Inflammatory macrophage treated with lipopolysaccharide for 4 hours (primary cell): ENCODE results near the gene TTC28.
A peak's percentile ranks its signal among the peaks of the same experiment; 100 is the strongest.

Source experiments
- DNase-seq: peaks from one replicate; pipeline ENCODE4 v3.0.0-alpha.2; 2020

The TTC28 gene

DNA sequence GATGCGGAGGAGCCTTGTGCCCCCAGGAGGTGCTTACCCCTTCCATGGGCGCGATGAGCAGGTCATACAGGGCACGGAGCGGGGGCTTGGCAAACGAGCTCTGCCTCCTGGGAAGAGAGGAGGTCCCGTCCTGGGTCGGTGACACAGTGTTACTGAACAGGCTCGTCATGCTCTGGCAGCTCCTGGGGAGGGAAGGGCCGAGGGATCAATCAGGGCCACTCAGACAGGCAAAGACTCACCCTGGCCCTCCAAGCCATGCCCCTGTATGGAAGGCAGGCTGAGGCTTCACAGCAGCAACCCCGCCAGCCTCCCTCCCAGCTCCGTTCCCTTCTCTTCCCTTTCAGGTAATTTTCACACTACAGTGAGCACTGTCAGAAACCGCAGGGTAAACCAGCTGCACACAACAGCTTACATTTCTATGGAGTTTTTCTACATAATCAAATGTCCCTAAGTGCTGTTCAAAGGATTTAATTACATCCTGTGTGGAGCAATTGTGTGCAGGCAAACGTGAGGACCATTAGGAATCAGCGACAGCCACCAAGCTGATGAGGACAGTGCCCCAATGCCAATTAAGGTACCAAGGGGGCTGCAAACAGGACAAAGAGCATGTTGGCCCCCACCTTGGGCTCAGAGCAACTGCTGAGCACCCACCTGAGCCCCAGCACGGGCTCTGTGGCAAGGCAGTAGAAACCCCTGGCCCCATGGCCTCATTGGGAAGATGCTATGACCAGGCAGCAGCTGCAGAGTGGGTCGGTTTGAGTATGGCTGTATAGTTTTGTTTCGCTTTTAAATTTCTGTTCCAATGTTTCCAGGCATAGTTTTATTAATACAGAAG lies 665.2 kb downstream of the TTC28 start:
- DNase-seq: no peak

DNA sequence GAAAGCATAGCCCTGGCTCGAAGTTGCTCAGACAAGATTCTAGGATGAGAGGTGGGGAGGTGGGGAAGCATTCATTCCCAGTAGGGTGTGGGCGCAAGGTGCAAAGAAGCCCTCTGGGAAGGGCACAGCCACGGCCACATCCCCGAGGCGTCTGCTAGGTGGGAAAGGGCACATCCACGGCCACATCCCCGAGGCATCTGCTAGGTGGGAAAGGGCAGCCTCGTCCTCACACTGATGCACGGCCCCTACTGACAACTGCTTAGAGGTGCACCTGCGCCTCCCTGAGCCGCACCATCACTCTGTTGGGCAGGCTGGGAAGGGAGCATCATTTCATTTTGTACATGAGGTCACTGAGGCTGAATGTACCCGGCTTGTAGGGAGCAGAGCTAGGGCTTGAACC lies 666.0 kb downstream of the TTC28 start:
- no peak for DNase-seq

DNA sequence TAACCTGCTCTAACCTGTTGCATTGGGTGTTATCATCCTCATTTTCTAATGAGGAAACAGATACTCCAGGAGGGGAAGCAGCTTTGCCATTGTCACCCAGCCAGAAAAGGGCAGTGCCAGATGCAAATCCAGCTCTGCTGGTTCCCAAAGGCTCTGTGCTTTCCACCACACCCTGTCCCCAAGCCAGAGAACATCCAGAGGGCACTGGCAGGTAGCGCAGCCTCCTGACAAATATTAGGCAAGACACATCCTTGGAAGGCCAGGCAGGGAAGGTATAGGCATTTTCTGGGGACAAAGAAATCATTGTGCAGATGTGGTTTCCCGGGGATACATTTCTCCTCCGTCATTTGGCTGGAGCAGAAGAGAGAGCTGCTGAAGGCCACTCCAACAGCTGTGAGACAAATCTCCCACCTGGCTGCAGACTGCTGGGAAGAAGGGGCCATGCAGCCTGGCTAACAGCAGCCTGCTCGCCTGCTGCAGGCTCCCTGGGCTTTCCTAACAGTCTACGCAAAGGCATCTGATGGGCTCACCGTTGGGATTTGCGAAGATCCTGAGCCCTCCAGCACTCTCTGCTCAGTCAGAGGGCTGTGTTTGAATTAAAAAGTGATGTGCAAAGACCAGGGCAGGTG lies 666.7 kb downstream of the TTC28 start:
- no peak for DNase-seq

DNA sequence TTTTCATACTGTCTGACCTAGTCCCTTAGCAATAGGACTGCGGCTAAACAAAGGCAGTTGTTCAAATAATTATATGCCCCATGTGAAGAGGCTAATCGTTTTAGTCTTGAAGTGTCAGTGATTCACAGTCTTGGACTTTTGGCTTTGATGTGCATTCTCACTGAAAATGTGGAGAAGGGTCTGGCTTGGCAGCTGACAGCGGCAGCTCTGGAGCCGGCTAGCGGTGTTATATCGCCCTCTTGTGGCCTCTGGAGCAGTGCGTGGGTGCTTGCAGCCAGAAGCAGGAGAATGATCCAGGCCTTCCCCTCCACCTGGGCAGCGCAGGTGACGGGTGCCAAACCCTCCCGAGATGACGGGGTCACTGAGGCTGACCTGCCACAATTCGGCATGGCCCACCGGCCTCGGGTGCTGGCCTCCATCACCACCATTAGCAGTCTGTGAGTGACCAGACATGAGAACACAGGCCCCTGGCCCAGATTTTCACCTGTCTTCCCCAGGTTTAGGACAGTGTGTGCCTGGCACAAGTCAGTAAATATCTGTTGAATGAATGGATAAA lies 670.3 kb downstream of the TTC28 start:
- peak; percentile 50 for DNase-seq

DNA sequence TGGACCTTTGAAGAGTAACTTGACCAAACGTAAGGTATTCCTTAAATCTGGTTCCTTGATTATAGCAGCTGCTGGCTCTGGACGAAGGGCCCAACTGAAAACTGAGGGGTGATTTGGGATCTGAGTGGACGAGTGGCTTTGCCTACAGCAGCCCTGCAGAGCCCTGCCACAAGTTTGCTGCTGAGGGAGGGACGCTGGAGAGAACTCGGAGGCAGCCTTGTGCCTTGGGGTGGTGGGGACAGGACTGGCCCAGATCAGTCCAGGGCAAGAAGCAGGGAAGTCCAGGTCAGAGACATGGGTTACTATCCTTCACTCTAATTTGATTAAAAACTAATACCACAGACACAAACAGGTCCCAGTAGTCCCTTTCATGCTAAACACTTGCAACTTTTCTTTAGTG lies 671.0 kb downstream of the TTC28 start:
- DNase-seq: no peak

DNA sequence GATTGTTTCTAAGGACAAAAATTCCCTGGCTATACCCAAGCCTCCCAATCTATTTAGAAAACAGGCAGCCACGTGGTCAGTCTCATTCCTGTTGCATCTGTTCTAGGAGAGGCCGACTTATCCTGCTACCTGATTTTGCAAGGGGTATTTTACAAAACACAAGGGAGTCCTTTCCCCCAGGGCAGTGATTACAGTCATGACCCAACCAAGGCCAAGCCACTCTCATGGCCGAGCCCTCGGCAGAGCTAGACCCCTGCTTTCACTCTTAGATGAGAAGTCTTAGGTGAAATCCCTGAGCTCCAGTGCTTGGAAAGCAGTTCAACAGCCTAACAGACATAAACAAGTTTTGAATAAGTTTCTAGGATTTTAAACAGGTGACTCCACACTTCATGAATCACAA lies 671.6 kb downstream of the TTC28 start:
- DNase-seq: no peak

DNA sequence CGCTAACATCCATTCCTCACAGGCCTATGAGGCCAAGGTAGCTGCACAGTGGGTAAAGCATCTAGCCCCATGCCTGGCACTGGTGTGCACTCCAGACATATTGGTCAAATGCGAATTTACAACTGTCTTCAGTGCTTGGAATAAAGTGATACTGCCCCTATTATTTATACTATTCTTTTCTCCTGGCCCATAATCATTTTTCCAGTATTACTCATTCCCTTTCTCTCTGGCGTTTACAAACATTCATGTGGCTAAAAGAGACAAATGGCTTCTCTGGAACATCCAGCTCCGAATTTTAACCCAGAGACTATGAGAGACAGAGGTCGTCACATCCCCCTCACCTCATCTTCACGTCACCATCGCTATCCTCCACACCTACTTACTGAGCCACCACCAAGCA lies 673.4 kb downstream of the TTC28 start:
- no peak for DNase-seq

DNA sequence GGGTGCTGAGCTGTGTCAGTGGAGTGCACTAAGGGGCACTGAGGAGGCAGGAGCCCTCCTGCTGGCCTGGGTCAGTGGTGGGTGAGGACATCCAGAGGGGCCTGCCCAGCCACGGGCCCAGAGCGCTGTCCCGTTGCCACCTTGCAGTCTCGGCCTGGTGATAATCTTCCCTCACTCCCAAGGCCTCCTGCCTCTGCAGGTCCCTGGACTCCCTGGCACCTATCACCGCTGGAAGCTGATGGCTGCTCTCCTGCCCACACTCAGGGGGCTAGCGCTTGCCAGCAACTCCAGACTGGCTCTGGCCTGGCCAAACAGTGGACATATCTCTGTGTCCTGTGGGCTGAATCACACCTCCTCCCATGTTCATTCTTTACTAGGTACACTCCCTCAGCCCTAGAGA lies 674.1 kb downstream of the TTC28 start:
- no peak for DNase-seq

DNA sequence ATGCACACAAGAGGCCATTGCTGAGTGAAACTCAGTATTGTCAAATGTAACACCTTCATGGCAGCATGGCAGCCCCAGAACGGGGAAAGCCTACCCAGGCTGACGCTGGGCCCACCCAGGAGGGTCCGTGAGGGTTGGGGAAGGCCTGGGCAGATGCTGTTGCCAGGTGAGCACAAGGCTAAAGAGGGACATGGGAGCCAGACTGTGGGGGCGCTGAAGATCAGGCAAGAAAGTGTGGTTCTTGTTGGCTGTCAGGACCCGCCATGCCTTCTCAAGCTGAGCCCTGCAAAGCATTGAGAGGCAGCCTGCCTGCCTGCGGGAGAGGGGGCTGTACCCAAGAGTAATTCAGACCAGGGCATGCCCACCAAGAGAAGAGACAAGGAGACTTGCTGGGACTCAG lies 675.6 kb downstream of the TTC28 start:
- no peak for DNase-seq

DNA sequence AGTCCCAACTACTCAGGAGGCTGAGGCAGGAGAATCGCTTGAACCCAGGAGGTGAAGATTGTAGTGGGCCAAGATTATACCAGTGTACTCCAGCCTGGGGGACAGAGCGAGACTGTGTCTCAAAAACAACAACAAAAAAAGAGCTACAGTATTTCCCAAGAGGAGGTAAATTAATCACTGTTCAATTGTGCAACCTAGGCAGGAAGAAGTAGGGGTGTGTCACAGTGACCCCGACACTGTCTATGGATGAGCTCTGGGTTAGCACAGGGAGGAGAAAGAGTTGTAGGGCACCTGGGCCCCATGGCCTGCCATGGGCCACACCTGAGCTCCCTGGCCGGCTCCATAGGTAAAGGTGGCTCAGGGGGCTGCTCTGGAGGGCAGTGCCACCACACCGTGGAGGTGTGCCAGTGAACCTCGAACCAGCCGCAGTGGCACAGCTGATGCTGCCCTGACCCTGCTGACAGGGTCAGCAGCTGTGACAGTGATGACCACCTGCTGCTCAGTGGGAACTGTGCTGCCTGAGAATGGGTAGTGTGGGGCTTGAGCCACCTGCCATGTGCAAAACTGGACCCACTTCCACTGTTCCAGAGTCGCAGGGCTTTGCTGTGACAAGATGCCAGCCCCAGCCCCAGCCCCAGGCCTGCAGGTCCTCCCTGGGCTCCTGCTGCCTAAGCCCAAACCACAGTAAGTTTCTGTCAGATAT lies 676.6 kb downstream of the TTC28 start:
- peak; percentile 8 for DNase-seq

DNA sequence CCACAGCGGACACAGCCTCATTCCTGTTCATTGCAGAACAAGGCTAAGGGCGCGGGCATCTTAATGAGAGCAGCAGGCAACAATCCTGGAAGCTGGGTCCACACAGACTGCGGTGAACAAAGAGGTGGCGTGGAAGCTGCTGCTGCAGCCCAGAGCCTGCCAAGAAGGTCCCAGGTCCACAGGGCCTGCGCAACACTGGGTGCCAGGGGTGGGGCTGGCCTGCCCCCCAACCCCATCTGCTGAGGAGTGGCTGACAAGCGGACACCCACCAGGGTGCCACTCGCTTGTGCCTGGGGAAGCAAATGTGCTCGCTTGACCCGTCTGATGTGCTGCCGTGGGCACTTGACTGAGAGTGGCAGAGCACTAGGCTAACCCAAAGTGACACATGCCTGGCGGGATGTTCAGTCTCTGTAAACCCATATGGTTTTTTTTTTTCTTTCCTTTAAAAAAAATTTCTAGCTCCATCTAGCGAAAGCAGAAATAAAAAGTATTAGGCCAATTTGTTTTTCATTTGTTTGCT lies 677.4 kb downstream of the TTC28 start:
- no peak for DNase-seq

DNA sequence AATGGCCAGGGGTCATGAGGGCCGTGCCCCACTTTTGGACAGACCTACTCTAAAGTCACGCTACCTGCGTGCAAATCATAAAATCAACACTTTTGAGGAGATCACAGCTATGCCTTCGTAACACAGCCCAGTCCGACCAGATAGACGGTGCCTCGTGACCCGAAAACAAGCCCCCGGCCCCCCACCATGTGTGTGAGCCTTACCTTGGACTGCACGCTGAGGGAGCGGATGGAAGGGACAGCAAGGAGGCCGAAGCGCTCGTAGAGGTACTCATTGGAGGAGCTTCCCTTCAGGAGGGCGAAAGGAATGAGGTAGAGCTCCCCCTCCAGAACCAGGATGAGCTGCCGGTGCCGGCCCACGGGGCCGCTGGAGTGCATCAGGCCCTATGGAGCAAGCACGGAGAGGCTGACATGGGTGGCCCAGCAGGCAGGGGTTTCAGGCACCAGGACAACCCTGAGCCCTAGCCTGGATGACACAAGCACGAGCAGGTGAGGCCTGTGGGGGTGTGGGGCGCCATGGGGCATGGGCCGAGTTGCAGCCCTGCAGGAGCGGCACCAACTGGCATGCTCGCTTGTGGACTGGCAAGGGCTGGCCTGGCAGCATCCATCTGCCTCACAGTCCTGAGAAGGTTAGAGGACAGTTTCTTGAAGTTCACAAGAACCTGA lies 678.3 kb downstream of the TTC28 start:
- DNase-seq: no peak

DNA sequence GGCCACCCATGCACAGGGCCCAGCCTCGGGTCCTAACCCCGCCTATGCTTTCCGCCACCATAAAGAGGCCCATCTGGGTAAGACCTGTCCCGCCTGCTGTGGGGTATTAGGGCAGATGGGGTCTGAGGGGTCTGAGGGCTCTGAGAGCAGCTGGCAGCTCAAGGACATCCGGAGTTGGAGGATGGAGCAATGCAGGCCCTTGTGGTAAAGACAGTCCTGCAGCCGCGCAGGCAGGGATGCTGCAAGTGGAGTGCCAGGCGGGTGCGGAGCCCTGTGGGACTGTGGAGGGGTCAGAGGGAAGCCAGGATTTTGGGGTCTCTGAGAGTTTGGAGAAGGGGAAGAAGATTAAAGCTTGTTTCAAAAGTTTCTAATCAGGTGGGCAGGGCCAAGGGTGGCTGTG lies 679.3 kb downstream of the TTC28 start:
- no peak for DNase-seq

DNA sequence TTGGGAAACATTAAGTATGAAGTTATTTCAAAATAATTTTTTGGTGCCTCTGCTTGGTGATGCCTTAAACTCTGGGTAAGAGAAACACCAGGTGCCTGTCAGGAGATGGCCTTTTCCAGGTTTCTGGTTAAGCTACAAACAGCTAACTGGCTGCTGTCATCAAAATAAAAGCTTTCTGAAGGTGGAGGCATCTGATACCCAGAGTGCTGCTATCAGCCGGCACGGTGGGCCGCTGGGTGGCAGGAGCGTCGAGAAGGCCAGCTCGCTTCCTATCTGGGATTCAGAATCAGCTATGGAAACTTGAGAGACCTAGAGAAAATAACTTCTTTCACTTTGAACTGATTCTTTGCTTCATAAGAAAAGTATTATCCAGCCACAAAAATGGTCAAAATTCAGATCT lies 679.8 kb downstream of the TTC28 start:
- DNase-seq: no peak

DNA sequence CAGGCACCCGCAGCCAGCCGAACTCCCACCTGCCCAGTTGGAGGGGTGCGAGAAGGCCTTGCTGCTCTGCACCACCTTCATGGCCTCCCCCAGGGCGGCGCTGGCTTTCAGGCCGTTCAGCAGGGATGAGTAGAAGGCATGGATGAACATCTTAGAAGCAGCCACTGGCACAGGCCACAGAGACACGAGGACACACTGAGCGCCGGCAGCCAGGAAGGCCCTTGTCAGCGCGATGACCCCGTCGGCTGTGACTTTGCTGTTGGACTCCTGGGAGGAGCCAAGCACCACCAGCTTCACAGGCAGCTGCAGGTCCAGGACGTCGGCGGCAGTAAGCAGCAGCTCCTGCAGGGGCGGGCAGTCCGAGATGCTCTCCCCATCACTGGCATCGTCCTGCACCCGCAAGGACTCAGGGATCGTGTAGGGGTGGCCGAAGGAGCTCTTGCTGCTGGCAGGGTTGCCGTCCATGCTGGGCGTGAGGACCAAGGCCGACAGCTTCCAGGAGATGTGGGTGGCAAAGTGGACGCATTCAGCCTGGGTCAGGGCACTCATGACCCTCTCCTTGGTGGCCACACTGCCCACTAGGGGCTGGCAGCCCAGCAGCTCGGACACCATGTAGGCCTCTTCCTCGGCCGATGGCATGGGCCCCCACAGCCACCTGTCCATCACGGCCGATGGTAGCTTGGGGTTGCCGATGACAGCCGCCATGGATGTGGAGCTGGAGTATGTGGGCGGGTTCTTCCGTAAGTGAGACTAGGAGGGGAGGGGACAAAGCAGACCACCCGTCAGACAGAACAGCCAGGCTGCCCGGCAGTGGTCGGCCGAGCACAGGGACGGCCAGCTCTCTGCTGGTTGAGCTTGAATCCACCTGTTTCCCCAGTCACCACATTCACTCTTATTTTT lies 680.9 kb downstream of the TTC28 start:
- DNase-seq: no peak

DNA sequence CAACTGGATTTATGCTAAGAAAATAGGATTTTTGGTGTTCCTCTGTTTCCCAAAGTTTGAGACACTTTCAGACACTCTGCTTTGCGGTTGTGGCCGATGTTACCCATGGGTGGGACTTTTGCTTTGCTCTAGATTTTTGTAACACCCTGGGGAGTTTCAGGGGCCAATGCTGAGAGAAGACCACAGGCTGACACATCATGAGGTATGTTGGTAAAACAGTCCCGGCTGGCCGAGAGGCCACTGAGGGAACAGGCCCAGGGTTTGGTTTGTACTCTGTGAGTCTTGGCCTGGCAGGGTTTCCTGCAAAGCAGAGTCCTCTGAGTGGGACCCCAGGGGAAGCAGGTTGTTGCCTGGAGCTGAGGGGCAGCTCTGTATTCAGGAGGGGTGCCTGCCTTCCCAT lies 682.1 kb downstream of the TTC28 start:
- no peak for DNase-seq

DNA sequence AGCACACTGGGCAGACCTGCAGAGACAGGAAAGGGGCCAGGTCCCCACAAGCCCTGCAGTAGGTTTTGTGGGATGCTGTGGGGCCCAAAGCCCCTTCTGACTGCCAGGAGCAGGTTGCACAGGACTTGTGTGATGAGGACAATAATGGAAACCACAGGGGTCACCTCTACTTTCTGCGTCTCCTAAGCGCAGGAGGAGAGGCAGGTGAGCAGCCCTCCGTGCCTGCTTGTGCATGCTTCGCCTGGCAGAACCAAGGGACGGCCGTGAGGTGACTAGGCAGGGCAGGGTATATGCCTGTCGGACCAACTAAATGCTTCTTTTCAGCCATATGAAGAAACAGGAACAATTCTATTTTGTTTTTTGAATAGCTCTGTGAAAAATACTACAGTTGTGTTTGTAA lies 682.7 kb downstream of the TTC28 start:
- DNase-seq: no peak

DNA sequence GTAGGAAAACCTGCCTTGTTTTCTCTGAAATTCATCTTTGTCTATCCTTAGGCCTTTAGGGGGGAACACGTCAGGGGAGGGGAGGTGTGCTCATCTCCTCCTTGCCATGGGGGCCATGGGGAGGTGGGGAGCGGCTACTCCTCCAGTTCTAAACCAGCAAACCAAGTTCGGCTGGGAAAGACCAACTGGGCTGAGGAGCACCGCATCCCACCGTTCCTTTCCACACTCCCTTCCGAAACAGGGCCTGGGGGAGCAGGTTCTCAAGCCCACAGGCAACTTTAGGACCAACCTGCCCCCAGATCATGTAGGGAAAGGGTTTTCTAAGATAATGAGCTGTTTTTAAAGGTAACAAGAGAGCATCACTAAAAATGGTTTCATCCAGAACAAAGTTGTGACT lies 683.1 kb downstream of the TTC28 start:
- no peak for DNase-seq

DNA sequence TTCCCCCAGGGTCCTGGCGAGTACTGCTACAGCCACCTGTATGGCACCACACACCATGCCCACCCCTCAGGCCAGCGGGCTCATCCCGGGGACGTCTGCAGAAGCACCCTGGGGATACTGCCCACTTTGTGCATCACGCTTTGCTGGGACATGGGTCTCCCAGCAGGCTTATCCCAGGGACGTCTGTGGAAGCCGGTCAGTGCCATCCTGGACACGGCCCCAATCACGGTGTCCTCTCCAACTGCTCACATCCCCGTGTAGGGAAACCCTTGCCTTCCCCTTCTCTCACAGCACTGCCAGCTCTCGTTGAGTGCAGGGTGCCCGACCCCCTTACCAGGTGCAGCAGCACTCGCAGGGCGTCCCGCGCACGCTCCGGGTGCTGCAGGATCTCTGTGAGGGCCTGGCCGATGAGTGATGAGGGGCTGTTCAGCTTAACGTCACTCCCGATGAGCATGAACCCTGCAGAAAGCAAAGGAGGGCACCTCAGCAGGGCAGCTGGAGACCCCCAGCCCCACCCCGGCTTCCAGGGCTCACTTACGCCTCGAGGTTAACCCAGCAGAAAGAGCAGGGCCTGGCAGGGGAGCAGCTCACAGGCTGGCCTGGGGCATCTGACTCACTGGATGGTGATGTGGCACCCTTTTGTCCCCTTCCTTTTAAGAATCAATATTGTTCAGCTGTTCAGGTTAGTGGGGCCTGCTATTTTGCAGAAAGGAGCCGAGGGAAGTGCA lies 683.7 kb downstream of the TTC28 start:
- no peak for DNase-seq

DNA sequence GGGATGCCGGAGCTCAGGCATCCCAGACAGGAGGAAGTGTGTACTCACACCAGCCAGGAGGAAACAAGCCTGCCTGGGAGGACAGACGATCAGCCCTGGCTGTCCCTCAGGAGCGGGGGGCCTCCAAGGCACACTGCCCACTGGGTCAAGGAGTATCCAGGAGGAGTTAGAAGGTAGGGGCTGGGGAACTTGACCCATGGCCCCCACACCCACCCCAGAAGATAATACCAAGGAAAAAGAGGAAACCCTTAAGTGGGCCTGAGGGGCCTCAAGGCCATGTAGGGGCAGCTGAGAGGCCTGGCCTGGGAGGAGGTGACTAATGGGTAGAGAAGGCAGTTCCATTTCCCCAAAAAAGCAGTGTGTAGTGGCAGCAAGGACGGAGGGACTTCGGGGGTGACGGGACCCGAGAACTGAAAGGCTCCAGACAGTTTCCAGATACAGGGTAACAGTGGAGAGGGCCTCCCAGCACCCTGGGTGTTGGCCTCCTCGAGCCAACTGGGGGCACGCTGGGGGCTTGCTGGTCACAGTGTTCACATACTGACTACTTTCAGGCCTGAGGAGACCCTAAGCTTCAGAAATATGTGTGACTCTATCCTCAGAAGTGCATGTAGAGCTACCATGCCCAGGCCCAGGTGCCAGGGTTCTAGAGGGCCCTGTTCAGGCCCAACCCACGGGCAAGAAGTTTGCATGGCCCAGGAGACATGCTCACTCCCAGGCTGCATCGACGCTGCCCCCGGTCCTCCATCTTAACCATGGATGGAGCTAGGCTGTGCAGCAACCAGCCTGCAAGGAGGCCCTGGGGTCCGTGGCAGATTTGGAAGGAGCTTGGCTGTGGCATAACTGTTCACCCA lies 684.9 kb downstream of the TTC28 start:
- no peak for DNase-seq
